Epidermal melanocyte (primary cell): ENCODE data around the gene CR1L.
"Not testable (repeated sequence)": the region's sequence is repeated elsewhere in the genome, so short reads cannot be mapped to it uniquely, and the experiment has no call there.

Source experiments
- DNase-seq: peaks from one replicate; pipeline ENCODE4 v3.0.0; 2011; ENCODE audit warnings: low spot score; ENCODE audit not compliant: insufficient read length

Gene CR1L

DNA sequence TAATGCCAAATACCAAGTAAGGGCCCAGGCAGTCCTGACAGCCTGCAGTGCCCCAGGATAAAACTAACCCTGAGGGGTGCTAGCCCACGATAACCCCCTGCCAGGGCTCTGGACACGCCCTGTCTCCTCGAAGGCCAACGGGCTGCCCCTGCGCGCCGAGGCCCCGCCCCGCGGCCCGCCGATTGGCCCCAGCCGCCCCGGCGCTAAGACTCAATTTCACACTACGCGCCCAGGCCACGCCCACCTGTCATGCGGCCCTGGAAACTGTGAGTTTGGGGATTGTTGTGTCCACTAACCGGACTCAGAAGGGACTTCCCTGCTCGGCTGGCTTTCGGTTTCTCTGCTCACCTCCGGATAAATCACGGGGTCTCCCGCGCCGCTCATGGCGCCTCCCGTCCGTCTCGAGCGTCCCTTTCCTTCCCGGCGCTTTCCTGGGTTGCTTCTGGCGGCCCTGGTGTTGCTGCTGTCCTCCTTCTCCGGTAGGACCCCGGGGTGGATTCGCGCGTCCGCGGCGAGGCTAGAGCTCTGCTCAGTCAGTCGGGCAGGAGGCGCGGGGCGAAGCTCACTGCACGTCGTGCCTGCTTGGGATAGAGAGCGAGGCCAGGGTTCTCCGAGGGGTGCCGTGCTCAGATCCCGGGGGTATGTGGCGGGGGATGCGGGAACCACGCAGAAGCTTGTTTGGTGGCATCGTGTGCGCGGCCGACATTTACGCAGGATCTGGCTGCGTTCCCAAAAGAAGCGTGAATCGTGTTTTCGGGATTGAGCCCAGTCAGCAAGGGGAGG is at the start of gene CR1L:
Gene CR1L, plus strand, starts transcription at position 282 of the 783 bp plus-strand sequence. Its CDS starts 101 bp downstream, at position 383.
- peak; percentile 48 for DNase-seq

DNA sequence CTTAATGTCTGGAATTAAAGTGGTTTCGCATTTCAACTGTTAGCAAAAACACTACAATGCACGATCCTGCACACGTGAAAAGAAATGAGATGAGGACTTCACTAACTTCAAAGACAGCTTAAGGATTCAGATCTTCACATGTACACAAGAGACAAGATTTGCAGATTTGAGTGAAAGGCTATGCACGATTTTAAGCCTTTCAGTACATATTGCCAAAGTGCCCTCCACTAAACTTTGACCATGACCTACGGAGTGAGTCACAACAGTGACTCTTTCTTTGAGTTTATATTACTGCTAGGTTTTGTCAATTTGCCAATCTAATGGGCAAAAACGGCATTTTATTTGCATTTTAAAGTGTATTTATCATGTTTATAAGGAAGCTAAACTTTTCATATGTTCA is 41.2 kb upstream of the CR1L start:
- DNase-seq = no peak

DNA sequence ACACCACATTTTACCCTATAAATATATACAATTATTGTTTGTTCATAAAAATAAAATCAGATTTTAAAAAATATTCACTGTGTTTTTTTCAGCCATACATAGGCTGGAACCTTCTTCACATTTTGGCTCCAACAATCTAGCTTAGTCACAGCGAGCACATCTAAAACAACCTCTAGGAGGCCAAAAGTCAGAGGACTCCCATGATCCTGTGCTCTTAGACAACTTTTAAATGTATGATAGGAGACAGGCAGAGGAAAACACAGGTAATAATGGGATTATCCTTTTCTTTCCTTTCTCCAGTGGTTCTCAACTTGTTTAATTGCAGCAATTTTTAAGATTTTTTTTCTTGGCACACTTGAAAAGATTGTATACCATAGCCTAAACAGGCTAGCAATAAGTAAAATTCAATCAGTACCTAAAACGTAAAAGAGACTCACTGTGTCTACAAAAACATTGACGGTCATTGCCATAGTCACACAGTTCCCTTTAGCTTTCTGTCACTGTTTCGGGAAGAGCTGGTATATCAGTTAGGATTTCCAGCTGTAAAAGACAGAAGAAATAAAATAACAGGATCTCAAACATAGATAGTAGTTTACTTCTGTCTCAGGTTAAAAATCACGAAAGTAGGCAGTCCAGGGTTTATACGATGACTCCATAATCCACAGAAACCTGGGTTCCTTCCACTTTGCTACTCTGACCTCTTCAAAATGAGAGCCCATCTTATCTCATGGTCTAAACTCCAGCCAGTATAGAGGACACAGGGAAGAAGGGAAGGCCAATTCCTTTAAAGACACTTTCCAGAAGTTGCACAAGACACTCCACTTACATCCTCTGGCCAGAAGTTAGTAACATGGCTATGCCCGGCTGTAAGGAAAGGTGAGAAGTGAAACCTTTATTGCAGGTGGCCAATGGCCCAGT is 39.2 kb upstream of the CR1L start:
- no peak for DNase-seq

DNA sequence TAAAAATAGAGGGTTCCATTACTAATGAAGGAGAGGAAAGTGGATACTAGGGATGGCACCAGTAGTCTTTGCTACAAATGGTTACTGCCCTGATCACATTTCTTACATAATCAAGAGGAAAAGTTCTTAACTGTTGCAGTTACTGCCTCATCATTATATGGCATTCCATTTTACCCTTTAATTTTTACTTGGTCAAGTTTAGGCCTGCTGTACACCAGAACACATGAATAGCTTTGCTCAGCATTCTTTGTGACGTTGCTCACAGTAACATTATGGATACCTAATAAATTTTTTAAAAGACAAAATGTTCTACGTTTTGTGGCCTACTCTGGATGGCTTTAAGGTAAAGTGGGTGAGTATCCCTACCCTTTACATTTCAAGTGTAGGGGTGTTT is 38.6 kb upstream of the CR1L start:
- no peak for DNase-seq

DNA sequence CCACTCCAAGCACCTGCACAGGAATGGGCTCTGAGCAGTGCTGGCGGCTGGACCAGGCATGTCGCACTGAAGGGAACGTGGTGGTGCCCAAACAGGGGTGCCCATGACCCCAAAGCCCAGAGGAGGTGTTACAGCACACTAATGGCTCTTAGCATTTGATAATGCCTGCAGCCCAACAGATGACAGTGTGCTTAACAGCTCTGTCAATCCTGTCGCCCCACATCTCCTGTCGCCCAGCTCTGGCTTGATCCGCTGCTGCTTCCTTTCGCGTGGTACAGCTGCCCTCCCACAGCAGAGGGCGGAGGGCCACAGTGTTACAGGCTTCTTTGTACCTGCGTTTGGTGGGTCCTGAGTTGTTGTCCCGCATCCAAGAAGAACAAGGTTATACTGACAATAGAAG is 32.2 kb upstream of the CR1L start:
- no peak for DNase-seq

DNA sequence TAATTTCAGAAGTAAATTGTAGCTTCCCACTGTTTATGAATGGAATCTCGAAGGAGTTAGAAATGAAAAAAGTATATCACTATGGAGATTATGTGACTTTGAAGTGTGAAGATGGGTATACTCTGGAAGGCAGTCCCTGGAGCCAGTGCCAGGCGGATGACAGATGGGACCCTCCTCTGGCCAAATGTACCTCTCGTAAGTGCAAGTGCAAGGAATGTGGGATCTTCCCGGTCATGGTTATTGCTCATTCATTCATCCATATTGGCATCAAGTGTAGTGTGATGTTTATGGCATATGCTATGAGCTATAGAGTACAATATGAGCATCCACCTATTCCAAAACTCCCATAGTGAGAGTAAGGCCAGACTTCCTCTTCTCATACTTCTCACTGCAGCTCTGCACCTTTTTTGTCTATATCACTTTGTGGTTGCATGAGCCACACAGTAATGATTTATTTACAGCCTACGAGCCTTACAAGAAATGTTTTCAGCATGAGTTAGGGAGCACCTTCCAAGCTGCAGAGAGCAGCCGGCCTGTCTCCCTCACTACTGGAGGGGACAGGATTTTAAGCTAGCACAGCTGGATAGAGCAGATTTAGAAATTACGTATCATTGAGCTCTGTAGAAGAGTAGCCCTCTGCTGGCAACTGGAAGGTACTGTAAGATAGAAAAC is 24.9 kb upstream of the CR1L start:
- peak; percentile 33 for DNase-seq

DNA sequence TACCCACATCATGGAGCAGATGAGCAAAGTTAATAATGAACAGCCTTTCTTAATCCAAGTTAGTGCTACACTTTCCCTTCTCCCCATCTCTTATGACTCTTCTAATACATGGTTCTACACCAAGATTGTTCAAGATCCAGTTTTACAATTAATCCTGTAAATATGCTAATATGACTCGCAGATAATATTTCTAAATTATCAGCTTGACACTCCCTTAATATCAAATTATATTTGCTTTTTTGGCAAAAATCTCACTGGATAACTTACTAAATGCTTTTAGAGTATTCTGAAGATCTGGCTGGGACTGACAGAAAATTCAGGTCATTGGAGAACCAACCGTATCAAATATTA is 24.4 kb upstream of the CR1L start:
- DNase-seq = no peak

DNA sequence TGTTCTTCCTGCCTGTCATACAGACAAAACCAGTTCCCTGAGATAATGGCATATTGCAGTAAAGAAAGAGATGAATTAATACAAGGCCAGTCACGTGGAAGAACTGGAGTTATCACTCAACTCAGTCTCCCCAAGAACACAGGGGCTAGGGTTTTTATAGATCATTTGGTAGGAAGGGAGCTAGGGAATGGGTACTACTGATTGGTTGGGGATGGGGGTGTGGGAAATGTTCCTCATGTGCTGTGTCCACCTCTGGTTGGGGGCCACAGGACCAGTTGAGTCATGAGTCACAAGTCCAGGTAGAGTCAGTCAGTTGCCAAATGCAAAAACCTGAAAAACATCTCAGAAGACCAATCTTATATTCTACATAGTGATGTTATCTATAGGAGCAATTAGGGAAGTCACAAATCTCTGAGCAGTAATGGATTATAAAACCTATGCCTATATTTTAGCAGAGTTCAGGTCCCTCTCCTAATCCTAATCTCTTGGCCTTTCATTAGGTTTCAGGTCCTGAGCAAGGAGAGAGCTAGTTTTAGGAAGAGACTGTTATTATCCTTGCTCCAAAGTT is 19.3 kb upstream of the CR1L start:
- not testable (repeated sequence) for DNase-seq

DNA sequence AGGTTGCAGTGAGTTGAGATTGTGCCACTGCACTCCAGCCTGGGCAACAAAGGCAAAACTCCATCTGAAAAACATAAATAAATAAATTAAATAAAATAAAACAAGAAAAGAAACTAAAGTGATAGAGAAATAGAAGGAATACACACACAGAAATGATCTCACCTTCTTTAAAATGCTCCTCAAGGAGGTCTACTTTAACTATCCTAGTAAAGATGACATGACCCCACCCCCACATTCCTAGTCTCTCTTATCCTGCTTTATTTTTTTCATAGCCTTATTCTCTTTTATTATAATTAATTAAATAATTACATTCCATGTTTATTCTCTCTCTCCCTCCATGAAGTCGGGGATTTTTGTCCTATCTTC is 18.0 kb upstream of the CR1L start:
- no peak for DNase-seq

DNA sequence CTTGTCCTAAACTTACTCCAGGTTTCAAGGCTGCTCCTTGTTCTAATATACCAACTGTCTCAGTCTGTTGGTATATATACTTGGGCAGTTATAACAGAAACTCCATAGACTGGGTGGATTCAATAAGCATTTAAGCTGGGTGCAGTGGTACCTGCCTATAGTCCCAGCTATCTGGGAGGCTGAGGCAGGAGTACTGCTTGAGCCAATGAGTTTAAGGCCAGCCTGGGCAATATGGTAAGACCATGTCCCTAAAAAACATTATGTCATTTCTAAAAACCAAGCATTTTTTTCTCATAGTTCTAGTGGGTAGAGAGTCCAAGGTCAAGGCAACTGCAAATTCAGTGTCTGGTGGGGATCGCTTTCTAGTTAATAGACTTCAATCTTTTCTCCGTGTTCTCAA is 17.4 kb upstream of the CR1L start:
- DNase-seq = no peak

DNA sequence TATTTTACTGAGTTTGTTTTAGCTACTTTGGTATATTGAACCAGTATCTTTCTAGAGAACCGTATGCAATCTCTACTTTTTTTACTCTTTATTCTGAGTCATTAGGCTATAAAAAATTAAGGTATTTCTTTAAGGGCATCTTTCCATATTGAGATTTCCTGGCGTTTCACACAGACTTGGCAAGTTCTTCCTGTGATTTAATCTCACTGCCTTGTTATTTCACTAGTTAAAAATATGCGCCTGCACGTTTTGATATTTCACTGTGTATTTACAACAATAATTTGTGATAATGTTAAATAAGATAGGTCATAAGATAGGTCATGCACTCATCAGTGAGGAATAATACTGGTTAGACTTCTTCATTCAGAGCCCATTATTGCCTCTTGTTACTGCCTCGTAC is 16.2 kb upstream of the CR1L start:
- no peak for DNase-seq

DNA sequence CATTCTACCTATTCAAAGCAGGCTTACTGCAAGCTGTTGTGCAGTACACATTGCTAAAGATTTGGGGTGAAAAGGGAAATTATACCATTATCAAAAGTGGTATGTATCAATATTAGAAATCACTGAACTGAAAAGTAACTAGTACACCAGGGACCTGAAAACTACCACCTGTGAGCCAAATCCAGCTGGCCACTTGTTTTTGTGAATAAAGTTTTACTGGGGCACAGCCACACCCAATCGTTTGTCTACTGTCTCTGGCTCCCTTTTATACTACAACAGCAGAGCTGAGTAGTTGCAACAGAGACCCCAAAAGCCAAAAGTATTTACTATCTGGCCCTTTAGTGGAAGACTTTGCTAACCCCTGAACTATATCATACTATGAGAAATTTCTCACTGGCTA is 13.8 kb upstream of the CR1L start:
- no peak for DNase-seq

DNA sequence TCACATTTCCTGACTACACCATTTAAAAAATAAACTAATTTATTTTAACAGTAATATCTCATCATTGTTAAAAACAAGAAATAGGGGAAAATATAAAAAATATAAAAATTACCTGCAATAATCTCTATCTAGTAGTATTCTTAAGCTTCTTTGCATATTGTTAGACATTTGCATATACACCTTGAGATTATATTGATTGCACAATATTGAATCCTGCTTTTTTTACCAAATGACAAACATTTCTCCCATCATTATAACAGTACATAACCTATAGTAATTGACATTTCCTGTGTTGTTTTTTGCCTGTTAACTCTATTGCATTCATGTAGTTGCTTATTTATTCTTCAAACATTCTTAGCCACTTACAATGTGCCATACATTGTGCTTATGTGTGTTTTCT is 11.7 kb upstream of the CR1L start:
- DNase-seq = no peak

DNA sequence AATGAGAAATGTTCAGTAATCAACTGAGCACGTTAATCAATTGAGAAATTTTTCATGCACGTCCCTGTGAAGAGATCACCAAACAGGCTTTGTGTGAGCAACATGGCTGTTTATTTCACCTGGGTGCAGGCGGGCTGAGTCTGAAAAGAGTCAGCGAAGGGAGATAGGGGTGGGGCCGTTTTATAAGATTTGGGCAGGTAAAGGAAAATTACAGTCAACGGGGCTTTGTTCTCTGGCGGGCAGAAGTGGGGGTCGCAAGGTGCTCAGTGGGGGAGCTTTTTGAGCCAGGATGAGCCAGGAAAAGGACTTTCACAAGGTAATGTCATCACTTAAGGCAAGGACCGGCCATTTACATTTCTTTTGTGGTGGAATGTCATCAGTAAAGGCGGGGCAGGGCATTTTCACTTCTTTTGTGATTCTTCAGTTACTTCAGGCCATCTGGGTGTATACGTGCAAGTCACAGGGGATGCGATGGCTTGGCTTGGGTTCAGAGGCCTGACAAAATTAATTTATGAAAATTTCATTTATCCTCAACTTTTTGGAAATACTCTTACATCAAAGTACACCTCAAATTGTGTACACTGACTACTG is 11.1 kb upstream of the CR1L start:
- DNase-seq = not testable (repeated sequence)

DNA sequence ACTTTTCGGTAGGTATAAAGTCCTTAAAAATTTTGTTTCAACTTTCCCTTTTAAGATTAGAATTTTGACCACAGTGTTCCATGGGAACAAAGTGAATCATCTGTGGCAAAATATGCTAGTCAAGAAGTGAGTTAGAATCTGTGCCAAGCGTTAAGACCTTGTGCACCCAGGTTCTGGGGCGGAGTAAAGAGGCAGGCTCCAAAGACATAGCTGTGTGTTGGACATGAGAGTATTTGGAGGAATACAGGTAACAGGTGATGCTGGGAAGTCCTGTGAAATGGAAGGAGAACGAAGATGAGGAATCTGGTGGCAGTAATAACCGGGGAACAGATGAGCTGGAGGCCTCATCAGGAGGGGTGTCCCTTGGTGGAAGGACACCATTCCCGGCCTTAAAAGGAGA is 10.6 kb upstream of the CR1L start:
- not testable (repeated sequence) for DNase-seq

DNA sequence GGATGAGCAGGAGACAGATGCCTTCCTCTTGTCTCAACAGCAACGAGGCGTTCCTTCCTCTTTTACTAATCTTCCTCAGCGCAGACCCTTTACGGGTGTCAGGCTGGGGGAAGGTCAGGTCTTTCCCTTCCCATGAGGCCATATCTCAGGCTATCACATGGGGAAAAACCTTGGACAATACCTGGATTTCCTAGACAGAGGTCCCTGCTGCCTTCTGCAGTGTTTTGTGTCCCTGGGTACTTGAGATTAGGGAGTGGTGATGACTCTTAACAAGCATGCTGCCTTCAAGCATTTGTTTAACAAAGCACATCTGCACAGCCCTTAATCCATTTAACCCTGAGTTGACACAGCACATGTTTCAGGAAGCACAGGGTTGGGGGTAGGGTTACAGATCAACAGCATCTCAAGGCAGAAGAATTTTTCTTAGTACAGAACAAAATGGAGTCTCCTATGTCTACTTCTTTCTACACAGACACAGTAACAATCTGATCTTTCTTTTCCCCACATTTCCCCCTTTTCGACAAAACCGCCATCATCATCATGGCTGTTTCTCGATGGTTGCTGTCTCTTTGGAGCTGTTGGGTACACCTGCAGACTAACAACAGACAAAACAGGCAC is 9.3 kb upstream of the CR1L start:
- DNase-seq = not testable (repeated sequence)

DNA sequence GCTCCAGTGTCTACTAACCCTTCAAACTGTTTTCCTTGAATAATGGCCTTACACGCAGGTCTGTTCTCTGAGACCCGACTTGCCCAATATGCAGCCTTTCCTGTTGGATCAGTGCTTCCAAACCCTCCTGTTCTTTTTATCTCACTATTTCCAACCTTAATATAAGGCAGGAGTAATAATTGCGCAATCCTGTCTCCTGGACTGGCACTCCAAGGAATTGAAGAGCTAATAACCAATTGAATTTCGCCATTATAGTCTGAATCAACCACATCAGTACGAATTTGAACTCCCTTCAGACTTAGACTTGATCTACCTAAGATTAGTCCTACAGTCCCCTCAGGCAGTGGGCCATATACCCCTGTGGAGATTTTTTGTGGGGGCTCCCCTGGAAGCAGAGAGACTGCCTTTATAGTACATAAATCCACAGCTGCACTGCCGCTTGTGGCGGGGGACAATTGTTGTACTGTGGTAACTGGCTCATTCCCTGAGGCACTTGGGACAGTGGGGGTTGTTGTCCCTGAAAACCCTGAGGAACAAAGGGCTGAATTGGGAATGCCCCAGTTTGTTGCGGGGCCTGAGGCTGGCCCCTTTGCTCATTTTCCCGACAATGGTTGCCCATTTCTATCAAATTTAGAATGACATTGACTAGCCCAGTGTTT is 6.3 kb upstream of the CR1L start:
- DNase-seq = not testable (repeated sequence)

DNA sequence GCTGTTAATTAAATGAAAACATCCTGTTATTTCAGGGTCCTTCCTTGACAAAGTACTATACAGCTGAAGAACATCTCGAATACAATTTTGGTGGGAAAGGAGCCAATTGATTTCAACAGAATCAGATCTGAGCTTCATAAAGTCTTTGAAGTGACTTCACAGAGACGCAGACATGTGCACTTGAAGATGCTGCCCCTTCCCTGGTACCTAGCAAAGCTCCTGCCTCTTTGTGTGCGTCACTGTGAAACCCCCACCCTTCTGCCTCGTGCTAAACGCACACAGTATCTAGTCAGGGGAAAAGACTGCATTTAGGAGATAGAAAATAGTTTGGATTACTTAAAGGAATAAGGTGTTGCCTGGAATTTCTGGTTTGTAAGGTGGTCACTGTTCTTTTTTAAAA is 5.6 kb upstream of the CR1L start:
- DNase-seq = not testable (repeated sequence)

DNA sequence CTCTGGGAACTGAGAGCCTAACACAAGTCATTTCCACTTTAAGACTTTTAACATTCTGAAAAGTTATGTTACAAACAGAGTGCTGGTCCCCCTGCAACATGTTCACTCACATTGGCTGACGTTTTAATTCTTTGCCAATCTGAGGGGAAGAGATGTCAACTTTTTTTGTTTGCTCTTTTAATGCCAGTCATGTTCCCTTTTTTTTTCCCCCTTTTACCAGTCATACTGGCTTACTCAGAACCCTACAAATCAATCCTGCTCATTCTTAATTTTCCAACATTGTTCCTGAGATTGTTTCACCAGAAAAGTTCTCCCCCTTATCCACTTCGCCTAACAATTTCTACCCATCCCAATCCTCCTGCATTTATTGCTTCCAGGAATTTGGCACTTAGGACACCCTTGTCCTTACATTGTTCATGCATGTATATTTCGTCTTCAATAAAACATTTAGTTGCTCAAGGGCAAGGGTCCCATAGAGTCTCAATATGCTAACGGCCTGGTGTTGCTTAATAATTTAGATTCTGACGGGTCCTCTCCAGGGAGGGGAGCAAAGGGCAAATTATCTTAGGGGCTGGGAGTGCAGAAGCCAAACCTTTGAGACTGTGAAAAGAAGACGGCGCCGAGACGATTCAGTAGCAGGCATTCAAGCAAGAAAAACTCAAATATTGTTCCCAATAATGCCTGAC is 624 bp upstream of the CR1L start:
- DNase-seq = no peak

DNA sequence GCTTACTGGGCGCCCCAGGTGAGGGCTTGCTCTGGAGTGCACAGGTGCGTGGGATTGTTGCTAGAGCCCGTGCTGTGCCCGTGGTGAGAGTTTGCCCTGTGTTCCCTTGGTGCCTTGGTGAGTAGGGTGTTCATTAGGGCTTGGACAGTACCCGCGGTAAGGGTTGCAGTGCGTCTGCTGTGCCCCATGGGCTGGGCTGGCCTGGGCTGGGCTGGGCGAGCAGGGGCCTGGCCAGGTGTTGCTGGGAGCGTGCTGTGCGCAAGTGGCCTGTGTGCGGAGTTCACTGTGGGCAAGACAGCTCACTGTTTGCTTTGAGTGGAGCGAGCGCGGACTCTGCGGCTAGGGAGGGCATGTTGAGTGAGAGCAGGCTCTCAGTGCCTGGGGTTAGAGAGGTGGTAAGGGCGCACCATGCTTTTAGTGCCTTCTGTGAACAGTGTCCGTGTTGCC is 725 bp downstream of the CR1L start:
- no peak for DNase-seq
